Left kidney (tissue), 8 donors: ENCODE data around the gene RPSA. TPM values are rescaled to one million over a fixed set of nuclear protein-coding genes. Genes with fewer than 3 reads are reported as not detected.
"Not testable (repeated sequence)": the region's sequence is repeated elsewhere in the genome, so short reads cannot be mapped to it uniquely, and the experiment has no call there.

ENCODE experiments used
- DNase-seq: peaks from one replicate; pipeline ENCODE4 v3.0.0-alpha.2; 2013
- long read RNA-seq, 8 donors: transcript quantifications; one replicate each; lab custom pipeline, GENCODE V29; 2026
- polyA plus RNA-seq: library from polyadenylated mRNA; unstranded; fragments of 120-200 nt; gene quantifications from one replicate; pipeline ENCODE4 v1.2.1, GENCODE V29; 2013; ENCODE audit not compliant: insufficient read length

The RPSA gene
- 1,388 TPM for polyA plus RNA-seq
- long read RNA-seq, donor 1, transcript RPSA-205 (2 exons, 622 nt) = minor isoform, 20 of 987 reads
- long read RNA-seq, donor 1, transcript RPSA-206 (3 exons, 596 nt) = minor isoform, 12 of 987 reads
- long read RNA-seq, donor 1, transcript RPSA-207 (5 exons, 1,227 nt) = minor isoform, 8 of 987 reads
- long read RNA-seq, donor 1, transcript RPSA-201 (7 exons, 1,171 nt) = major isoform, 673 of 987 reads
- long read RNA-seq, donor 1, partial matches to known transcripts = 178 of 987 reads
- long read RNA-seq, donor 1, other reads (novel, unspliced or antisense) = 91 of 987 reads
- long read RNA-seq, donor 2, transcript RPSA-205 (2 exons, 622 nt) = minor isoform, 11 of 793 reads
- long read RNA-seq, donor 2, transcript RPSA-201 (7 exons, 1,171 nt) = major isoform, 582 of 793 reads
- long read RNA-seq, donor 2, transcript RPSA-206 (3 exons, 596 nt) = minor isoform, 13 of 793 reads
- long read RNA-seq, donor 2, transcript RPSA-207 (5 exons, 1,227 nt) = minor isoform, 8 of 793 reads
- long read RNA-seq, donor 2, partial matches to known transcripts = 95 of 793 reads
- long read RNA-seq, donor 2, other reads (novel, unspliced or antisense) = 82 of 793 reads
- long read RNA-seq, donor 3, transcript RPSA-206 (3 exons, 596 nt) = minor isoform, 7 of 597 reads
- long read RNA-seq, donor 3, transcript RPSA-201 (7 exons, 1,171 nt) = major isoform, 448 of 597 reads
- long read RNA-seq, donor 3, transcript RPSA-205 (2 exons, 622 nt) = minor isoform, 6 of 597 reads
- long read RNA-seq, donor 3, partial matches to known transcripts = 73 of 597 reads
- long read RNA-seq, donor 3, other reads (novel, unspliced or antisense) = 58 of 597 reads
- long read RNA-seq, donor 4, transcript RPSA-205 (2 exons, 622 nt) = minor isoform, 5 of 137 reads
- long read RNA-seq, donor 4, transcript RPSA-206 (3 exons, 596 nt) = minor isoform, 9 of 137 reads
- long read RNA-seq, donor 4, transcript RPSA-201 (7 exons, 1,171 nt) = major isoform, 69 of 137 reads
- long read RNA-seq, donor 4, partial matches to known transcripts = 46 of 137 reads
- long read RNA-seq, donor 4, other reads (novel, unspliced or antisense) = 5 of 137 reads
- long read RNA-seq, donor 5, transcript RPSA-205 (2 exons, 622 nt) = minor isoform, 13 of 1,489 reads
- long read RNA-seq, donor 5, transcript RPSA-207 (5 exons, 1,227 nt) = minor isoform, 8 of 1,489 reads
- long read RNA-seq, donor 5, transcript RPSA-206 (3 exons, 596 nt) = minor isoform, 9 of 1,489 reads
- long read RNA-seq, donor 5, transcript RPSA-201 (7 exons, 1,171 nt) = major isoform, 1,095 of 1,489 reads
- long read RNA-seq, donor 5, partial matches to known transcripts = 177 of 1,489 reads
- long read RNA-seq, donor 5, other reads (novel, unspliced or antisense) = 184 of 1,489 reads
- long read RNA-seq, donor 6, transcript RPSA-206 (3 exons, 596 nt) = minor isoform, 27 of 1,148 reads
- long read RNA-seq, donor 6, transcript RPSA-207 (5 exons, 1,227 nt) = minor isoform, 9 of 1,148 reads
- long read RNA-seq, donor 6, transcript RPSA-205 (2 exons, 622 nt) = minor isoform, 15 of 1,148 reads
- long read RNA-seq, donor 6, transcript RPSA-201 (7 exons, 1,171 nt) = major isoform, 812 of 1,148 reads
- long read RNA-seq, donor 6, partial matches to known transcripts = 173 of 1,148 reads
- long read RNA-seq, donor 6, other reads (novel, unspliced or antisense) = 111 of 1,148 reads
- long read RNA-seq, donor 7, transcript RPSA-205 (2 exons, 622 nt) = minor isoform, 17 of 1,380 reads
- long read RNA-seq, donor 7, transcript RPSA-207 (5 exons, 1,227 nt) = minor isoform, 9 of 1,380 reads
- long read RNA-seq, donor 7, transcript RPSA-206 (3 exons, 596 nt) = minor isoform, 20 of 1,380 reads
- long read RNA-seq, donor 7, transcript RPSA-201 (7 exons, 1,171 nt) = major isoform, 974 of 1,380 reads
- long read RNA-seq, donor 7, partial matches to known transcripts = 197 of 1,380 reads
- long read RNA-seq, donor 7, other reads (novel, unspliced or antisense) = 153 of 1,380 reads
- long read RNA-seq, donor 8, transcript RPSA-207 (5 exons, 1,227 nt) = minor isoform, 5 of 233 reads
- long read RNA-seq, donor 8, transcript RPSA-201 (7 exons, 1,171 nt) = major isoform, 155 of 233 reads
- long read RNA-seq, donor 8, partial matches to known transcripts = 49 of 233 reads
- long read RNA-seq, donor 8, other reads (novel, unspliced or antisense) = 20 of 233 reads

DNA sequence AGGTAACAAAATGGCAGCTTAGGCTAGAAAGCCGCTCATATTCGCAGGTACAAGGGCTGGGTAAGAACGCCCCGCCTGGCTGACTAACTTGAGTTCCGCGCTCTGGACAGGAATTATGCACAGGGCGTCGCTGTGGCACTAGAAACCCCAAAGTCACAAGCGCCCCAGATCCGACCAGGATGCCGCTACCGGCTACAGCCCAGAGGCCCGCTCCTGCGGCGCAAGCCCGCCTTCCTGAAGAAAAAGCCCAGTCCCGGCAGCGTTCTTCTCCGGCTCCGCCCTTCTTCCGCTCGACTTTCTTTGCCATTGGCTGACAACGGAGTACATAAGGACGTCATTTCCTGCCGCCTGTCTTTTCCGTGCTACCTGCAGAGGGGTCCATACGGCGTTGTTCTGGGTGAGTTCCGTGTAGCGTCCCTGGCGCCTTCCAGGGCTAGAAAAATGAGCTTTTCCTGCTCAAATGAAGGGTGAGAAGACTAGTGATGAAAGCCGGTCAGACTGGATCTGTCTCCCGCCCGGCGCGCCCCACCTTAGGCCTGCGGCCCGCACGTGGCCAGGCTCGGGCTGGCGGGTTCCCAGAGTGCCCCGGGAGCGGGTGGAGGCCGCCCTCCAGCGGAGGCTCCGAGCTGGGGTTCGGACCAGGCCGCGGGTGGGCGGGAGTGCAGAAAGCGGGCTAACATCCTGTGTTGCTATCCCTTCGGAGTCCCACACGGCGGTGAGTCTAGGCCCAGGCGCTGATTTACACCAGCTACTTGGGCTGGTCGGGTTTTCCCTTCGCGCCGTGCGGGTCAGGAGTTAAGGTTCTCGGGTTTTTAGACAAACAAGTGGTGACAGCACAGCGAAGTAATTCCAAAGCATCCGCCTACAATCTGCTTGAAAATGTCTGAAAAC, at the start of gene RPSA:
Gene RPSA, plus strand, starts transcription at position 353 of the 891 bp plus-strand sequence. CDS start 934 bp downstream, outside the sequence.
- DNase-seq = peak; percentile 96

DNA sequence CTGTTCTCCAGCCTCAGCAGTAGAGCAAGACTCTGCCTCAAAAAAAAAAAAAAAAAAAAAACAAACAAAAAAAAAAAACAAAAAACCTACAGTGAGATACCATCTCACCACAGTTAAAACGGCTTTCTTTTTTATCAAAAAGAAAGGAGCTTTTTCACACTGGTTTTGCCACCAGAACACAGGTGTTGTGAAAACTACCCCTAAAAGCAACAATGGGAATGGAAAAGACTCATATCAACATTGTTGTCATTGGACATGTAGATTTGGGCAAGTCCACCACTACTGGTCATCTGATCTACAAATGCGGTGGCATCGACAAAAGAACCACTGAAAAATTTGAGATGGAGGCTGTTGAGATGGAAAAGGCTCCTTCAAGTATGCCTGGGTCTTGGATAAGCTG, 48.2 kb upstream of the RPSA start:
- DNase-seq = no peak

DNA sequence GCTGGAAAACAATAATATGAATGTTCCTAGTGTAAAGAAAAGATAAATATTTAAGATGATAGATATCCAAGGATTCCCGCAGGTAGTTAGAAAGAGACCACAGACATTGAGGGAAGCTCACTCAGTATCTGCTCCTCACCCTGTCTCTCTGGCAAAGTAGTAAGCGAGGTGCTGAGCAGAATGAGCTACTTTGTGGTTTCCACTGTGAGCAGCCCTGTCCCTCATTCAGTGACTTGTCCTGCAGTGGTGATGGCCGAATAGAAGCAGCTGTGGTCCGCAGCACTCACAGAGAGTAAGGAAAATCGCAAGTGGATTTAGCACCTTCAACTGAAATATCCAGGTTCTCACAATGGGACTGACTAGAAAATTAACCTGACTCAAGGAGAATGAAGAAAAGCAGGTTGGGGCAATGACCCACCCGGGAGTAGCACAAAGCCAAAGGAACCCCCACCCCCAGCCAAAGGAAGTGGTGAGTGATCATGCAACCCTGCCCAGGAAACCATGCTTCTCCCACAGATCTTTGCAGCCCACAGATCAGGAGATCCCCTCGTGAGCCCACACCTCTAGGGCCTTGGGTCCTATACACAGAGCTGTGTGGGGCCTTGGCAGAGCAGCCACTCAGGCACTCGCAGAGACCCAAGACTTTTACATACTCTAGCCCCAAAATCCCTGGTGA, 45.1 kb upstream of the RPSA start:
- DNase-seq = no peak

DNA sequence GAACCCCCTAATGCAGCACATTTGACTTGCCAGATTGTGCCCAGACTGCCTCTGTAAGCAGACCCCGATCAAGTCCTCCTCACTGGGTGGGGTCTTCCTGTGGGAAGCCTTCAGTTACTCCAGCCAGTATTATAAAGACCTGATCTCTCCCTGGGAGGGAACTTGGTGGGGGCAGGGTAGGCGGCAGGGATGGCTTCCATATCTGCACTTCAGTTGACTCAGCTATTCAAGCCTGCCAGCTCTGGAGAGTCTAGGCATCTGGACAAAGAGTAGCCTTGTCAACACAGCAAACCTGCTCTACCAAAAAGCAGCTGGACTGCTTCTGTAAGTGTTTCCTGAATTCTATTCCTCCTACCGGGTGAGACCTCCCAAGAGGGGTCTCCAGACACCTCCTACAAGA, 44.3 kb upstream of the RPSA start:
- no peak for DNase-seq

DNA sequence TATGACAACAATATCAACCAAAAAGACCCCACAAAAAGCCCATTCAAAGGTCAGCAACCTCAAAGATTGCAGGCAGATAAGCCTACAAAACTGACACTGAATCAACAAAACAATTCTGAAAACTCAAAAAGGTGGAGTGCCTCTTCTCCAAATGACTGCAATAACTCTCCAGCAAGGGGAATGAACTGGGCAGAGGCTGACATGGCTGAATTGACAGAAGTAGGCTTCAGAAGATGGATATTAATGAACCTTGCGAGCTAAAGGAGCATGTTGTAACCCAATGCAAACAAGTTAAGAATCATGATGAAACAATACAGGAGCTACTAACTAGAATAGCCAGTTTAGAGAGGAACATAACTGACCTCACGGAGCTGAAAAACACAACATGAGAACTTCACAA, 43.7 kb upstream of the RPSA start:
- DNase-seq = no peak

DNA sequence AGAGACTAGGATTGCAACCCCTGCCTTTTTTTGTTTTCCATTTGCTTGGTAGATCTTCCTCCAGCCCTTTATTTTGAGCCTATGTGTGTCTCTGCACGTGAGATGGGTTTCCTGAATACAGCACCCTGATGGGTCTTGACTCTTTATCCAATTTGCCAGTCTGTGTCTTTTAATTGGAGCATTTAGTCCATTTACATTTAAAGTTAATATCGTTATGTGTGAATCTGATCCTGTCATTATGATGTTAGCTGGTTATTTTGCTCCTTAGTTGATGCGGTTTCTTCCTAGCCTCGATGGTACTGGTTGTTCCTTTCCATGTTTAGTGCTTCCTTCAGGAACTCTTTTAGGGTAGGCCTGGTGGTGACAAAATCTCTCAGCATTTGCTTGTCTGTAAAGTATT, 36.1 kb upstream of the RPSA start:
- not testable (repeated sequence) for DNase-seq

DNA sequence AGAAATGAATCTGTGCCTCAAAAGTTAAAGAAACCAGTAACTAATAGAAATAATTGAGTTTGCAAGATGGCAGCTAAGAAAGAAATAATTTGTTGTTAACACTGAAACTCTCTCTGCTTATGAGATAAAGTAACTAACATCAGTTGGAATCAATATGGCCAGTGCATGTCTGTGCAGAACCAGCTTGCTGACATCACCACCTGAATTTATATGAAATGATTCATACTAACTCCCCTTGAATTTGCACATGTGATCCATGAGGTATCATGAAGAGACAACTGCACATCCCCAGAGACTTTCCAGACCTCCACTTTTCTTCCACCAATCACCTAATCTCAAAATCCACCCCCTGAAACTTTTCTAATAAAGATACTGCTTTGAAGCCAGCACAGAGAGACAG, 33.7 kb upstream of the RPSA start:
- no peak for DNase-seq

DNA sequence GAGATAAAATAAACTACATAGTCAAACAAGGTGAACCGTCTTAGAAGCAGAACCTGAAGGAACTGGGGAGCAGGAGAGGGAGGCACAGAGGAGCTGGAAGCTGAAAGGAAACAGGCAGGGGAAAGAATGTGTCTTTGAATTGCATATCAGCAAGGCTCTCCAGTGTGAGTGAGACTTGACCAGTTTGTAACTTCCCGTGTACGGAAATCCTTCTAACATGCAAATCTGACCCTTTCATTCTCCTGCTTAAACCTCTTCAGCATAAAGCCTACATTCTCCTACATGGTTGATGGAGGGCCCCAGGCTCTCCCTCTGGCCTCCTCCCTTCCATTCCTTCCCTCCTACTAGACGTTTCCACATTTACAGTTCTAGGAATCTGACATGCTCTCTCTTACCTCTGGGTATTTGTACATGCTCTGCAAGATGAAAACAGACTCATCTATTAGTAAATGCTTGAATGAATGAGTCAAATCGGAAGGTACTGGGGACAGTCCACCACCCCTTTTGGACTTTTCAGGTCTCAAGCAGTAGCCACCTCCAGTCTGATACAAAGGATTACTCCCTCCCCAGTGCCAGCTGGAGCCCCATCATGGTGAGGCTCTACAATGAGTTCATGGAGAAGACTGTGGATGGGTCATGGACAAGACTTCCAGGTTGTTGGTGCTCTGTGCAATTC, 29.4 kb upstream of the RPSA start:
- no peak for DNase-seq

DNA sequence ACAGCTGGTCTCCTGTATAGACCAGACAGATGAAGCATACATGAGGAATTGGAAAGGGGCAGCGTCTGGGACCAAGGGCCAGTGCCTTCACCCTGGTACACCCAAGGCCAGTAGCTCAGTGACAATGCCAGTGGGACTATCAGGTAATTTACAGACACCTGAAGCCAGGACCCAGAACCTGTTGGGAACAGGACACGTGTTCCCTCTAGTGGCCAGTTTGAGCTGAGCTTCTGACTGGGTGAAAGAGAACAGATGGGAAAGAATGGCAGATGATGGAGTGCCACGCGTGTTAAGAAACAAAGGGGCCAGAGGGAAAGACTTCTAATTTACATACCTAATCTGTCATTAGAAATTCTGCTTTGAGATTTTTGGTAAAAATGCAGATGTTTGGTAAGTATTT, 28.4 kb upstream of the RPSA start:
- DNase-seq = peak; percentile 30

DNA sequence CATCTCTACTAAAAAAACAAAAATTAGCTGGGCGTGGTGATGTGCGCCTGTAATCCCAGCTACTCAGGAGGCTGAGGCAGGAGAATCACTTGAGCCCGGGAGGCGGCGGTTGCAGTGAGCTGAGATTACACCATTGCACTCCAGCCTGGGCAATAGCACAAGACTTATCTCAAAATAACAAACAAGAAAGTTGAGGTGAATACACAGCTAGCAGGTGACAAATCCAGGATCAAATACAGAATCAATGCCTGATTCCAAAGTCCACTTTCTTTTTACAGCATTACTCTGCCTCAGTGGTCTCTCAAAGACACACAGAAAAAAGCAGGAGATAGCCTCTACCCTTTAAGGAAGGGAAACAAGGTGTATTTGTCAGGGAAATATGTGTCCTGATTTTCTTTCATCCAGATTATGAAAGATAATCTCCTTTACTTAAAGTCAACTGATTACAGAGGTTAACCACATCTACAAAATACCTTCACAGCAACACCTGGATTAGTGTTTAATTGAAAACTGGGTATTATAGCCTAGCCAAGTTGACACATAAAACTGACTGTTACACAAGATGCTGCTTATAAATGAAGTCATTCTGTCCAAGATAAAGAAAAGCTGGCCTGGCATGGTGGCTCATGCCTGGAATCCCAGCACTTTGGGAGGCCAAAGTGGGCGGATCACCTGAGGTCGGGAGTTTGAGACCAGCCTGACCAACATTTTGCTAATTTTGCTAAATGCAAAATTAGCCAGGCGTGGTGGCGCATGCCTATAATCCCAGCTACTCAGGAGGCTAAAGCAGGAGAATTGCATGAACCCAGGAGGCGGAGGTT, 27.4 kb upstream of the RPSA start:
- DNase-seq = no peak

DNA sequence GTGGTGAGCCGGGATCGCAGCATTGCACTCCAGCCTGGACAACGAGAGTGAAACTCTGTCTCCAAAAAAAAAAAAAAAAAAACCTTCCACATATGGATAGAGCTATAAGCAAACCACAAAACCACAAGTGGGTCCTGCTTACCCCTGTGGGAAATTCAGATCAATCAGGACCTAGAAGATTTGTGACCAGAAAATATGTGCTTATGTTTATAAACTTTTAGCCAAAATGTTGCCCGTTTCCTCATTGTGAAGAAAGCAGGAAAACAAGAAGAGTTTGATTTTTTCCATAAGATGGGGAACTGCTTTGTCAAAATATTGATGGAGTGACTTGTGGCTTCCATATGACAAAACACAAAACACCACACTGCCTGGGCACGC, 26.8 kb upstream of the RPSA start:
- no peak for DNase-seq

DNA sequence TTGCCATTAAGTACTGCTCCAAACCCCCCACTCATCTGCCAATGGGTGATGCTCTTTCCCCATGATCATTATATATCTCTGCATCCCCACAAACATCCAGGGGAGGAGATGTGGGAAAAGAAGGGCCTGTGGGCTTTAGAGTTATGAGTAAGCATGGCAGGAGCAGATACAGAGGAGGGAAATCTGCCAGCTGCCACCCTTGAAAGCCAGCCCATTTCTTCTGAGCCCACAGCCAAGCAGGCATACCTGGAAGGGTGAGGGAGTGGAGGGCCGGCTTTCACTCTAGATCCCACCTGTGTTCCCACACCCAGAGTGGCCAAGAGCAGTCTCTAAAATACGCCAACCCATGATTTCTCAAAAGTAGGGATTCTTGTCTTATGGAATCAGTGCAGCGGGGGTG, 25.1 kb upstream of the RPSA start:
- no peak for DNase-seq

DNA sequence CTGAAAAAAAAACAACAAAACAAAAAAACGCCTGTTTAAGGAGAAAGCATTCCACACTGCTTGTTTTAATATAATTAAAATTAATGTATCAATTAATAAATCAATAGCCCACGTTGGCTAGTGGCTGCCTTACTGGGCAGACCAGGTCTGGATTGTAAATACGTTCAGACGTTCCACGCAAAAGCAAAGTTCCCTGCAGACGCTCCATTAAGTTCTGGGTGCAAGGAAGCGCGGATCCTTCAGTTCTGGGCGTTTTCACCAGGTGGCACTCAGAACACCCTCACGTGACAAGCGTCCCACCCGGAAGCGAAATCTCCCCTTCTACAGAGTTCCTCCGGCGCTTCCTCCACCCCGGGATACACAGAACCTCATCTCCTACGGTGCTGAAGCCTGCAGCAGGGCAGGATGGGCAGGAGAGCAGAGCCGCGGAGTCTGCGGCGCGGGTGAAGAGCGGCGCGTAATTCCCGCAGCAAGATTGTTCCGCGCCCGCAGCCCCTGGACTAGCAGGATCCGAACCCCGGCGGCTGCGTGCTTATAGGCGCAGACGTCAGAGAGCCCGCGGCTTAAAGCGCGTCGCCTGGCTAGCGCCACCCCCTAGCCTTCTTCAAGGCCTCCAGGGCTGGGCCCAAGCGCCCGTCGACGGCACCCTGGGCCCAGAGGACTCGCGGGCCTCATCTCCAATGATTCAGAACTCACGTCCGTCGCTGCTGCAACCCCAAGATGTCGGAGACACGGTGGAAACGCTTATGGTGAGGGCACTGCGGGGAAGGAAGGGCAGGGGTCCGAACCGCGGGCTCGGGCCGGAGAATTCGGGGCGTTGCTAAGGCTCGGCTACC, 23.3 kb upstream of the RPSA start, which contains the start of gene SLC25A38:
Gene SLC25A38, plus strand, starts transcription at position 326 of the 836 bp plus-strand sequence. Its CDS starts 355 bp downstream, at position 681.
- DNase-seq = peak; percentile 80

DNA sequence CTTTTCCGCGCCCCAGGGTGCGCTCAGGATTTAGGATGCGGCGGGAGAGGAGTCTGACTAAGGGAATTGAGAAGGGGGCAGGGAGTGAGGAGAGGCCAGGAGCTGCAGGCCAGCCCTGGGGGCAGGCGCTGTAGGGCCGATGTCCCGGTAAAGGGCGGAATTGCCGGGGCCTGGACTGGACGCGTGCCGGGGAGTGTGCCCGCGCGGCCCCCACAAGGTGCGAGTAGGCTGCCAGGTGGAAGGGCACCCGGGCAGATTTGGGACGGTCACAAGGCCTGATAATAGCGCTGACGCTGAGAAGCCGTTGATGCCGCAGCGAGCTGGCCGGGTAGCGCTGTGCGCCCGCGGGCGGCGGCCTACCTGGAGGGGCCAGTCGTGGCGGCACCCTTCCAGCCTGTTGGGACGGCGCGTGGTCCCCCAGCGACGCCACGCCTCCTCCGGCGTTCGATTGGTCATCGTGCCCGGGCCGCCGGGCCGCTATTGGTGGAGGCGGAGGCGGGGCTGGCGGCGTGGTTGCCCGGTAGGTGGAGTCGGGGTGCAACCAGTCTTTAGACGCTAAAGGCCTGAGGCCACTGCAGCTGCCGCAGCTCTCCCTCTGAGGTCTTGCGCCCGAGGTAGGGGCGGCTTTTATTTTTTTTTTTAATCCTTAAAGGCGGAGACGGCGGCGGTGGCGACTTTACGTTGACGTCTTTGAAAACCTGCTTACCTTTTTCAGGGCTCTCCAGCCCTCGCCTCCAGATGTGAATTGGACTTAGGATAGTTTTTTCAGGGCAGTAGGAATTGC, 22.4 kb upstream of the RPSA start:
- DNase-seq = peak; percentile 90

DNA sequence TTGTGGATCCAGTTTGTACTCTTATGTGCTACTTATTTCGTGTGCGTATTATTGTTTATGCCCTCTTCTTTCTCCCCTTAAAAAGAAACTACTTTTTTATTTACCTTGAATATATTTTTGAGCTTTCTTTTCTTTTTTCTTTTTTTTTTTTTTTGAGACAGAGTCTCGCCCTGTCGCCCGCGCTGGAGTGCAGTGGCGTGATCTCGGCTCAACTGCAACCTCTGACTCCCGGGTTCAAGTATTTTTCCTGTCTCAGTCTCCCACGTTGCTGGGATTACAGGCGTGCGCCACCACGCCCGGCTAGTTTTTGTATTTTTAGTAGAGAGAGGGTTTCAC, 21.9 kb upstream of the RPSA start:
- no peak for DNase-seq
